Measurements from ENCODE around the gene KCNAB2.

DNA sequence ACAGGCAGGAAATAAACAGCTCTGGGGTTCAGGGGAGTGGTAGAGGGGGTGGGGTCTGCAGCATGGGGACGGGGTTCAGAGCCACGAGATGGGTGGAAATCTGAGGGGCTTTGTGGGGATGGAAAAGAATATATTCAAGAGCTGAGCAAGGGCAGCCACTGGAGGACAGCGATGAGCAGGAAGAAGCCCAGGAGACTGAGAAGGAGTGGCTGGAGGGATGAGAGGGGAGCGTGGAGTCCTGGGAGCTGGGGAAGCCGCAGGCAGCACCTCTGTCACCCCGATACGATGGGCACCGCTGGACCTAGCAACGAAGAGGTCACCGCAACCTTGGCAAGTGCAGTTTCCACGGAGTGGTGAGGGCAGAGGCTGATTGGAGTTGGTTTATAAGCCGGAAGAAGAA lies 10.0 kb upstream of the KCNAB2 start:
- TF ChIP-seq TAF1 (IDR thresholded peaks at IDR 0.05; ENCODE audit: borderline replicate concordance, insufficient read depth, low read length): no peak
- no peak for TF ChIP-seq SIN3A (IDR thresholded peaks at IDR 0.05; ENCODE audit: borderline replicate concordance, insufficient read depth, low read length)

Measured in PFSK-1 (cell line).